Activated T-helper 1 cell treated with anti-CD3 and anti-CD28 coated beads, Interleukin-12 subunit alpha, Interleukin-12 subunit beta, Interleukin-2, Interleukin-4 antibody, amounts not matched to agents 30 ng/mL and 10 ng/mL and 1 ng/mL, durations not matched to agents 14 hours and 24 hours and 36 hours (primary cell): ENCODE results near the gene ARL3. TPM values are rescaled to one million over a fixed set of nuclear protein-coding genes. Genes with fewer than 3 reads are reported as not detected.
A peak's percentile ranks its signal among the peaks of the same experiment; 100 is the strongest.
"Not testable (repeated sequence)": the region's sequence is repeated elsewhere in the genome, so short reads cannot be mapped to it uniquely, and the experiment has no call there.

Source experiments
- DNase-seq: peaks from one replicate; pipeline ENCODE4 v3.0.0; 2021; ENCODE audit warnings: low spot score
- H3K27ac Mint-ChIP-seq: one replicate; pipeline ENCODE4 v1.8.0; 2021; ENCODE audit warnings: mild to moderate bottlenecking, mixed read lengths
- H3K27me3 Mint-ChIP-seq: one replicate; pipeline ENCODE4 v1.8.0; 2022; ENCODE audit warnings: mild to moderate bottlenecking, moderate library complexity, mixed read lengths; ENCODE audit not compliant: insufficient read depth
- H3K36me3 Mint-ChIP-seq: one replicate; pipeline ENCODE4 v1.8.0; 2021; ENCODE audit warnings: low read depth, mixed read lengths
- H3K4me1 Mint-ChIP-seq: one replicate; pipeline ENCODE4 v1.8.0; 2021; ENCODE audit warnings: low read depth, mixed read lengths
- H3K4me3 Mint-ChIP-seq: one replicate; pipeline ENCODE4 v1.8.0; 2021; ENCODE audit warnings: mild to moderate bottlenecking, moderate library complexity, mixed read lengths
- H3K9me3 Mint-ChIP-seq: one replicate; pipeline ENCODE4 v1.8.0; 2021; ENCODE audit warnings: mixed read lengths
- intact Hi-C: fragments of 100-400 bp; cut with micrococcal nuclease; formaldehyde crosslinking; loops from one replicate; pipeline ENCODE4 v1.15.1; 2024
- total RNA-seq: library from RNA; stranded (reverse); gene quantifications from 2 replicates; pipeline ENCODE4 v1.2.3, GENCODE V29; 2022

ARL3 gene
- total RNA-seq, 1 donor from 2014 or later, result 6.6 TPM

DNA sequence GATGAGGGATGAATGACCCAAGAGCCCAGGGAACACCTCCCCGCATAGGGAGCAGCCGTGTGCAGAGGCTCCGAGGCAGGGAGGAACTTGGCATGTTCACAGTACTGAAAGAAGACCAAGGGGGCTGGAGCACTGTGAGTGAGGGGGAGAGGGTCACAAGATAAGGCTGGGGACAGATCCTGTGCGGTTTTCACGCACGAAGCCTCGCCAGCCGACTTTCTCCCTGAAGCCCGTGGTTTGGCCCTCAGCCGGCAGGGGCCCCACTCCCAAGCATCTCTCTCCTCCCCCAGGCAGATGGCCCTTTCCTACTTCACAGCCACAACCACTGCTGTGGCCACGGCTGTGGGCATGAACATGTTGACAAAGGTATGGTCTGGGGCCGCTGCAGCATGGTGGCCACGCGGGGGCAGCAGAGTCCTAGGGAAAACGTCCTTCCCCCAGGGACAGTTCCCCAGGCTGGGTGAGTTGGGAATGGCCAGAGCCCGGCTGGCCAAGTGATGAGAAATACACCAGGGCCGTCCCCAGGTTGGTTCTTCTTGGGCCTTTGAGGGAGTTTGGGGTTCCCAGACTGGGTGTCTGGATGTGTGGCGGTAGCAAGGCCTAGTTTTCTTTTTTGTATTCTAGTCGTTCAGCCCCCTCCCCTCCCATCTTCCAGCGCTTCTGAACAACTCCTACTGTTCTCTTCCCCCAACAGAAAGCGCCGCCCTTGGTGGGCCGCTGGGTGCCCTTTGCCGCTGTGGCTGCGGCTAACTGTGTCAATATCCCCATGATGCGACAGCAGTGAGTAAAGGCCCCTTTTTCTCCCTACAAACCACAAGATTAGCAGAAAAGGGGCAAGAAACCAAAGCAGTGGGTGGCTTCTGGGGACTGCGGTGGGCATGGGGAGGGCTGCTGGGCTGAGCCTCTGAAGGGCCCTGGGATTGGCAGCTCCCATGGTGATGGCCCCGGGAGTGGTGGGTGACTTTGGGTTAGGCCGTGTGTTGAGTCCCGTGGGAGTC, 15.1 kb upstream of the ARL3 start:
- Mint-ChIP-seq H3K9me3 (peaks cover under 1% of the 10 kb centered on the region), H3K4me1 (peaks cover 10% of the 10 kb centered on the region), H3K4me3 (no peak overlapping the region), H3K27ac (no peak overlapping the region), H3K36me3 (peaks cover 32% of the 10 kb centered on the region), H3K27me3 (no peaks in the 10 kb centered on the region)
- peak; percentile 41 for DNase-seq
- intact Hi-C loops, result loop anchor here (1.0 to 5.0 kb wide), 2 partner anchors 108 to 172 kb away; partner anchors contain the start of gene CYP17A1

DNA sequence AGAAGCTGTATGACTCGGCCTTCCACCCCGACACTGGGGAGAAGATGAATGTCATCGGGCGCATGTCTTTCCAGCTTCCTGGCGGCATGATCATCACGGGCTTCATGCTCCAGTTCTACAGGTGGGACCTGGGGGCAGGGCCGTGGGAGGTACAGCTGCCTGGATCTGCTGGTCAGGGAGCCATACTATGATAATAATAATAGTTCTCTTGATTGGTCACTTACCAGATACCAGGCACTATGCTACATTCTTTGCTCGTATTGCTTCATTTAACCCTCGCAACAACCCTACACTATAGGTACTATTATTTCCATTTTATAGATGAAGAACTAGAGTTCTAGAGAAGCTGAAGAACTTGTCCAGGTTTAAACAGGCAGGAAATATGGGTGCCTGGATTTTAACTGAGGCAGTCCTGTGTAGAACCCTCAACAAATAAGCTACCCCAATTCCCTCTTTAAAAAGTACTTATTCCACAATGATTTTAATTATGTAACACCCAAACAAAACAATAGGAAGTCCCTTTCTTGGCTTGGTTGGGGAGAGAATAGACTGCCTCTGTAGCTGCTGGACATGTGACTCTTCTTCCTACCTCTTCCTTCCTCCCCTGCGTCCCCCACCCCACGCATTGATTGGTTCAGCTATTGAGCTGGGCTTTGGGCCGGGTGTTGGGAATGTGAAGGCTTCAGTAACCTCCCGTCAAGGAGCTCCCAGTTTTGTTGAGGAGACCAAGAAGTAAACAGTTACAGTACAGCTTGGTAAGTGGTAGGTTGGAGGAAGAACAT, 13.0 kb upstream of the ARL3 start:
- Mint-ChIP-seq H3K4me1 (peaks cover 11% of the 10 kb centered on the region), H3K4me3 (no peak overlapping the region), H3K9me3 (peaks cover 4% of the 10 kb centered on the region), H3K36me3 (peaks cover 33% of the 10 kb centered on the region), H3K27ac (peak overlapping the region; percentile 44), H3K27me3 (no peaks in the 10 kb centered on the region)
- intact Hi-C loops, result loop anchor here (5.0 kb wide), 1 partner anchor 110 kb away; the partner anchor contains the start of gene CYP17A1
- DNase-seq, result no peak

DNA sequence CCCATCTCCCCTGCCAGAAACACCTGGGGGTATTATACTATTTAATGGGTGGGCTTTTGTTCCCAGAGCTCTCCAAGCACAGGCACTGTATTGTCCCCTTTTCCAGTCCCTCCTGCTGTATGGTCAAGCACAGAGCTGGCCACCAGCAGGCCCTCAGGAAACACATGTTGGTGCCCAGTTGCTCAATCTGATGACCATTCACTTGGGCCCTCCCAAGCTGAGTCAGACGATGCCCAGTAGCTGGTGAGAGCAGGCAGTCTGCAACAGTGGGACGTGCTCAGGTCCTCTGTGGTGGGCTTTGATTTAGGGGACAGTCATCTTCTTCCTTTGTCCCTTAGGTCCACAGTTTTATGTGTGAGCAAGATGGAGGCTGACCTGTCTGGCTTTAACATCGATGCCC, 12.1 kb upstream of the ARL3 start:
- DNase-seq, result no peak
- intact Hi-C loops, result loop anchor here (5.0 kb wide), 1 partner anchor 111 kb away; the partner anchor contains the start of gene CYP17A1
- Mint-ChIP-seq H3K4me1 (peaks cover 17% of the 10 kb centered on the region), H3K4me3 (no peak overlapping the region), H3K36me3 (peaks cover 33% of the 10 kb centered on the region), H3K9me3 (peaks cover 4% of the 10 kb centered on the region), H3K27me3 (no peaks in the 10 kb centered on the region), H3K27ac (no peak overlapping the region)

DNA sequence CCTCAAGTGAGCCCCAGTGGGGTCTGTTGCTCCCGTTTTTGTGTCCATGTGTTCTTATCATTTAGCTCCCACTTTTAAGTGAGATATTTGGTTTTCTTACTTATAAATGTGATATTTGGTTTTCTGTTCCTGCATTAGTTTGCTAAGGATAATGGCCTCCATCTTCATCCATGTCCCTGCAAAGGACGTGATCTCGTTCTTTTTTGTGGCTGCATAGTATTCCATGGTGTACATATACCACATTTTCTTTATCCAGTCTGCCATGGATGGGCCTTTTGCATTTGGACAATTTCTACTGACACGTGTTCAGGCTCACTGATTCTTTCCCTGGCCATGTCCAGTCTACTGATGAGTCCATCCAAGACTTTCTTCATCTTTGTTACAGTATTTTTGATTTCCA, 9.8 kb upstream of the ARL3 start:
- H3K27ac Mint-ChIP-seq, result no peak overlapping the region
- no peak for DNase-seq
- no peak overlapping the region for H3K4me3 Mint-ChIP-seq
- intact Hi-C loops, result no loop called here
- H3K4me1 Mint-ChIP-seq, result peaks cover 23% of the 10 kb centered on the region
- peaks cover 4% of the 10 kb centered on the region for H3K9me3 Mint-ChIP-seq
- H3K36me3 Mint-ChIP-seq, result peaks cover 37% of the 10 kb centered on the region
- H3K27me3 Mint-ChIP-seq, result no peaks in the 10 kb centered on the region

DNA sequence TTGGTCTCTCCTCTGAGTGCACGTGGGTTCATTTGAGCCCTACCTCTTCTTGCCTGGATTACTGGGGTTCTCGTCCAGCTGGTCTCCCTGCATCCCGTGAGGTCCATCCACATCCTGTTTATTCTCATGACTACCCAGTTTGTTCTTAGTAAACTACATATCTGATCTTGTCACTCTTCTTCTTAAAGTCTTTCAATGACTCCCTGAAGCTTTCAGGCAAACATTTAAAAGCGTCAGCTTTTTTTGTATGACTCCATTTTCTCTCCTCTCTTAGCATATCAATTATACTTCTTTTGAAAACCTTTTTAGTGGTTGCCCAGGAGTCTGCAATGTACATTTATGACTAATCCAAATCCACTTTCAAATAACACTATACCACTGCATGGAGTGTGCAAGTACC, 7.8 kb upstream of the ARL3 start:
- Mint-ChIP-seq H3K4me3 (no peak overlapping the region), H3K4me1 (peaks cover 26% of the 10 kb centered on the region), H3K27ac (no peak overlapping the region), H3K9me3 (peaks cover 4% of the 10 kb centered on the region), H3K36me3 (peaks cover 26% of the 10 kb centered on the region), H3K27me3 (no peaks in the 10 kb centered on the region)
- DNase-seq, result no peak
- intact Hi-C loops, result no loop called here

DNA sequence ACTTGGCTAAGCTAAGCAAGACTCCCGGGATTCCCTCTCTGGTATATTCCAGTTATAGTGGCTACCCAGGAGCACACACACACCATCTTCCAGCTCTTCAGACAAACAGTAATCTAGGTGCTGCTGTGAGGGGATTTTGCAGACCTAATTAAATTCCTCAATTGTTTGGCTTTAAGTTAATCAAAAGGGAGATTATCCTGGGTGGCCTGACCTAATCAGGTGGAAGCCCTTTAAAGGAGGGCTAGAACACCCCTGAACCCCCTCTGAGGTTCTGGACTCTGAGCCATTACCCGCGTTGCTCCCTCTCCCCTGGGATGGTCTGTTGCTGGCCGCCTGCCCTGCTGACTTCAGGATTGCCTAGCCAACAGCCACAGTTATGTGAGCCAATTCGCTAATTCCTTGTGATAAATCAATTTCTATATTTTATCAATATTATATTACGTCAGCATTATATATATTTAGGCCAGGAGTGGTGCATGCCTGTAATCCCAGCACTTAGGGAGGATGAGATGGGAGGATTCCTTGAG, 6.6 kb upstream of the ARL3 start:
- peak overlapping the region; percentile 12 for H3K27ac Mint-ChIP-seq
- no peaks in the 10 kb centered on the region for H3K27me3 Mint-ChIP-seq
- H3K9me3 Mint-ChIP-seq, result peaks cover 4% of the 10 kb centered on the region
- intact Hi-C loops, result no loop called here
- peaks cover 36% of the 10 kb centered on the region for H3K4me1 Mint-ChIP-seq
- peaks cover 22% of the 10 kb centered on the region for H3K36me3 Mint-ChIP-seq
- no peak overlapping the region for H3K4me3 Mint-ChIP-seq
- no peak for DNase-seq

DNA sequence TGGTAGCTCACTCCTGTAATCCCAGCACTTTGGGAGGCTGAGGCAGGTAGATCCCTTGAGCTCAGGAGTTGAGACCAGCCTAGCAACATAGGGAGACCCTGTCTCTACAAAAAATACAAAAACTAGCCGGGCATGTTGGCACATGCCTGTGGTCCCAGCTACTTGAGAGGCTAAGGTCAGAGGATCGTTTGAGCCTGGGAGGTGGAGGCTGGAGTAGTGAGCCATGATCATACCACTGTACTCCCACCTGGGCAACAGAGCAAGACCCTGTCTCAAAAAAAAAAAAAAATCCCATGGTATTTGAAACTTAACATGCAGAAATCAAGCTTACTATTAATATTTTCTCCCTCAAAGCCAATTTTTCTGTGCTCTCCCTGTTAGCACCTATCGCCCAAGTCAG, 6.1 kb upstream of the ARL3 start:
- Mint-ChIP-seq H3K9me3 (peaks cover 4% of the 10 kb centered on the region), H3K27ac (peak overlapping the region; percentile 12), H3K4me3 (no peak overlapping the region), H3K27me3 (no peaks in the 10 kb centered on the region), H3K36me3 (peaks cover 23% of the 10 kb centered on the region), H3K4me1 (peaks cover 37% of the 10 kb centered on the region)
- intact Hi-C loops, result no loop called here
- no peak for DNase-seq

DNA sequence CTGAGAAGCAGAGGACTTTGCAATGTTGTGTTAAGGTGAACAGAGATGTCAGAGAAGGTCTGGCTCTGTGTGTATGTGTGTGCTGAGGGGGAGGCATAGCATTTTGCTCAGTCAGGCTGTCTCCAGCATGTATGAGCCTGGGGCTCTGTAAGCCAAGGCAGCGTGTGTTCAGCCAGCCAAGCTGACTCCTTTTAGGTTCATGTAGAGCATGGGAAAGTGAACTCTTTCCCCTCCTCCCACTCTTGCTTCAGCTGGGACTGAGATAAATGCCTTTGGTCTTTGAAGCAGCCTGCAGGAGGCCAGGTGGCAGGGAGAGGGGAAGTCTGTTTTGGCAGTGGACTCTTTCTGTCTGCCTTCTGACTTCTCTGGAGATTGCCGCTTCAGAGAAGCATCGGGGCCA, 4.0 kb upstream of the ARL3 start:
- Mint-ChIP-seq H3K27ac (peak overlapping the region; percentile 7), H3K27me3 (no peaks in the 10 kb centered on the region), H3K9me3 (no peaks in the 10 kb centered on the region), H3K4me3 (no peak overlapping the region), H3K36me3 (peaks cover 14% of the 10 kb centered on the region), H3K4me1 (peaks cover 42% of the 10 kb centered on the region)
- DNase-seq, result no peak
- intact Hi-C loops, result loop anchor here (10.0 kb wide), 2 partner anchors 473 to 1197 kb away; partner anchors contain the start of genes GBF1, PITX3 and STN1

DNA sequence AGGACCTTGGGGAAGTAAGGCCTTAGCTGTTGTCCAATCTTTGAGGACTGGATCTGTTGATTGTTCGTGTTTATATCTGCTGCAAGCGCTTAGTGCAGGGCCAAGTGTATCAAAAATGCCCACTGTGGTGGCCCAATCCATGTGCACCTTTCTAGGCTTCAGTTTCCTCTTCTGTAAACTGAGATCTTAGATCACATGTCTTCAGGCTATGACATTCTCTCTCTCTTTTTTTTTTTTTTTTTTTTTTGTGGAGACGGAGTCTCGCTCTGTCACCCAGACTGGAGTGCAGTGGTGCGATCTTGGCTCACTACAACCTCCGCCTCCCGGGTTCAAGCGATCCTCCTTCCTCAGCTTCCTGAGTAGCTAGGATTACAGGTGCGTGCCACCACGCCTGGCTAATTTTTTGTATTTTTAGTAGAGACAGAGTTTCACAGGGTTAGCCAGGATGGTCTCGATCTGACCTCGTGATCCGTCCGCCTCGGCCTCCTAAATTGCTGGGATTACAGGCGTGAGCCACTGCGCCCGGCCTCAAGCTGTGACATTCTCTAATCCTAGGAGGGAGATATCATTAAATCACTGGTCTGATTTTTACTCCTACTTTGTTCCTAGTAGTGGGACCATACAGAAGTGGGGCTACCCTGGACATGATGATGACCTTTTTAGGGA, 2.8 kb upstream of the ARL3 start:
- H3K27me3 Mint-ChIP-seq, H3K27ac Mint-ChIP-seq, H3K9me3 Mint-ChIP-seq, DNase-seq: not testable (repeated sequence)
- Mint-ChIP-seq H3K36me3 (peaks cover 14% of the 10 kb centered on the region), H3K4me3 (peak overlapping the region; percentile 82), H3K4me1 (peaks cover 52% of the 10 kb centered on the region)
- intact Hi-C loops, result loop anchor here (10.0 kb wide), 2 partner anchors 472 to 1198 kb away; partner anchors contain the start of genes GBF1, PITX3 and STN1

DNA sequence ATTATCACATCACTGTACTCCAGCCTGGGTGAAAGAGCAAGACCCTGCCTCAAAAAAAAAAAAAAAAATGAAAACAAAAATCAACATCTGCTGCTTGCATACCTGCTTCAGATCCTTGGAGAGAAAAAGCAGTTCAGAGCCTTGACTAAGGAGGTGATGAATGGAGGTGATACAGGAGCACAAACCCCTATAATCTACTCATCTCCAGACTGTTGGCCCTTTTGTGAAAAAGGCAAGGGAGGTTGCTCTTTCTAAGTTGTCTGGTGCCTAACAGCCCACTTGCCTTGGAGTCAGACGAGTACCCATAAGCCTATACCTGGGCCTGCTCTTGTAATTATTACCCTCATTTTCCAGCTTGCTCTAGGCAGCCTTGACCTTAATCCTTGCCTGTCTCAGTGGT, 1.7 kb upstream of the ARL3 start:
- Mint-ChIP-seq H3K27me3 (no peaks in the 10 kb centered on the region), H3K9me3 (no peaks in the 10 kb centered on the region), H3K4me1 (peaks cover 53% of the 10 kb centered on the region), H3K36me3 (peaks cover 11% of the 10 kb centered on the region), H3K27ac (peak overlapping the region; percentile 50), H3K4me3 (peak overlapping the region; percentile 82)
- no peak for DNase-seq
- intact Hi-C loops, result loop anchor here (10.0 kb wide), 2 partner anchors 471 to 1199 kb away; partner anchors contain the start of genes GBF1, PITX3 and STN1

DNA sequence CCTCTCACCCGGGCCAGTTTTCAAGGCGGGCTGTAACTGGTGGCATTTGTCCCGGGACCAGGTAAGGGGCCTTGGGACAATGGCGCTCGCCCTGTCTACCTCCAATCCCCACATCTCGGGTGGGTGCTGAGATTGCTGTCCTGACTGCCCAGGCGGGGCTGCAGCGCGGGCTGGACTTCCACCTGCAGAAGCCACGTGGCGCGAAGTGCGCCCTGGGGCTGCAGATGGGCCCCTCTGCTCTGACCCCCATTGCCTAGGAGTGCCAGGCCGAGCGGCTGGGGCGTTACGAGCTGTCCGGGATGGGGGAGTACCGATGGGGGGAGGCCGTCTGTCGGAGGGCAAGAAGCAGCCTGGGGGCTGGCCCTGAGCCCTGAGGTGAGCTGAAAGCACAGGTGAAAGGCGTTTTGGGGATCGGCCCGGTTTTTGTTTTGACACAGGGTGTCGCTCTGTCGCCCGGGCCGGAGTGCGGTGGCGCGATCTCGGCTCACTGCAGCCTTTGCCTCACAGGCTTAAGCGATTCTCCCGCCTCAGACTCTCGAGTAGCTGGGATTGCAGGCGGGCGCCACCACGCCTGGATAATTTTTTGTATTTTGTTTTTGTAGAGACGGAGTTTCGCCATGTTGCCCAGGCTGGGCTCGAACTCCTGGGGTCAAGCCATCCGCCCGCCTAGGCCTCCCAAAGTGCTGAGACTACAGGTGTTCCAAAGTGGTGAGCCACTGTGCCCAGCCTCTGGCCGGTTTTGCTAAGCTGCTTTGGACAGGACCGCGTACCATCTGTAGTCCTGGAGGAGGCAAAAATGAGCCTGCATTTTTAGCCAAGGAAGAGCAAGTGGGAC, 641 bp upstream of the ARL3 start, which contains the start of gene SFXN2:
SFXN2 (plus strand) TSS at position 16 of the 835 bp plus-strand sequence. CDS start 12,001 bp downstream, outside the sequence.
- Mint-ChIP-seq H3K9me3 (no peaks in the 10 kb centered on the region), H3K4me3 (peak within 1 kb of the TSS; percentile 88), H3K27me3 (no peaks in the 10 kb centered on the region), H3K27ac (peak within 1 kb of the TSS; percentile 91), H3K4me1 (peaks cover 57% of the 10 kb centered on the region), H3K36me3 (peaks cover 11% of the 10 kb centered on the region)
- peak; percentile 40 for DNase-seq
- intact Hi-C loops, result loop anchor here (1.0 to 10.0 kb wide), 12 partner anchors 28 to 1200 kb away; partner anchors contain the start of genes ACTR1A, ARMH3, CNNM2 and GBF1
